Stomach (tissue), 9 donors: ENCODE data around the gene SLC35B2. TPM values are rescaled to one million over a fixed set of nuclear protein-coding genes. Genes with fewer than 3 reads are reported as not detected.

ENCODE experiments used
- DNase-seq, 2 donors: peaks; one replicate each; pipeline versions ENCODE4 v3.0.0 to v3.0.0-alpha.2; 2013 to 2019
- H3K27ac ChIP-seq, 5 donors: fragments of 200-600 bp in 4 of 5; sonication (generic) in 4 of 5; one replicate each; pipeline ENCODE4 v1.5.1; 2013 to 2019; ENCODE audit warnings: mild to moderate bottlenecking in 1 of 5, moderate library complexity in 1 of 5
- H3K27me3 ChIP-seq, 3 donors: fragments of 200-600 bp; sonication (generic); one replicate each; pipeline ENCODE4 v1.5.1; 2017 to 2019; ENCODE audit warnings: mixed run types in 1 of 3
- H3K36me3 ChIP-seq, 4 donors: fragments of 200-600 bp; sonication (generic); 1 replicate in 3 of 4; 2 replicates in 1 of 4; pipeline ENCODE4 v1.5.1; 2016 to 2019
- H3K4me1 ChIP-seq, 4 donors: fragments of 200-600 bp; sonication (generic); one replicate each; pipeline ENCODE4 v1.5.1; 2016 to 2019
- H3K4me3 ChIP-seq, 4 donors: fragments of 200-600 bp; sonication (generic) in 3 of 4; one replicate each; pipeline ENCODE4 v1.5.1; 2016 to 2019; ENCODE audit warnings: mild to moderate bottlenecking in 1 of 4
- H3K9me3 ChIP-seq, 4 donors: fragments of 200-600 bp; sonication (generic); one replicate each; pipeline ENCODE4 v1.5.1; 2016 to 2019
- EP300 ChIP-seq: sonication (generic); formaldehyde crosslinking; IDR thresholded peaks from one replicate; pipeline ENCODE4 v1.6.1; 2017; ENCODE audit warnings: antibody characterized with exemption
- POLR2A ChIP-seq, 4 donors: fragments of 450-650 bp; IDR thresholded peaks; one replicate each; pipeline ENCODE4 v1.6.1; 2016; ENCODE audit warnings: antibody characterized with exemption in 4 of 4, control low read depth in 2 of 4, mild to moderate bottlenecking in 1 of 4, moderate library complexity in 1 of 4
- POLR2AphosphoS5 ChIP-seq, 3 donors: sonication (generic); formaldehyde crosslinking; IDR thresholded peaks; one replicate each; pipeline ENCODE4 v1.6.1; 2016; ENCODE audit warnings: antibody characterized with exemption in 3 of 3
- WGBS, 5 donors: extraction: QIAGEN DNeasy Blood & Tissue Kit in 3 of 5; methylation state at CpG; one replicate each; pipeline versions ENCODE4 v1.1.5 to v1.1.7; 2013 to 2018; 5-methylcytosine and 5-hydroxymethylcytosine counted together
- intact Hi-C: fragments of 100-400 bp; cut with DNase I; formaldehyde crosslinking; loops from one replicate; pipeline ENCODE4 v1.15.1; 2023; ENCODE audit warnings: low total_unique reads
- polyA plus RNA-seq, 3 donors: library from polyadenylated mRNA; stranded (reverse); fragments of 200-250 nt; gene quantifications; one replicate each; pipeline ENCODE4 v1.2.3, GENCODE V29; 2013
- total RNA-seq, 5 donors: library from RNA; depleted of rRNA; stranded (reverse); fragments of >200 nt; gene quantifications; one replicate each; pipeline versions ENCODE4 v1.1.0 to v1.2.3, GENCODE V29; 2014 to 2016
- TF ChIP-seq, protein P1 (sequence below), 7 experiments: fragments of 450-650 bp in 4 of 7; fragments of 200-600 bp in 3 of 7; sonication (generic) in 3 of 7; IDR thresholded peaks; one replicate each; pipeline ENCODE4 v1.5.1; 2016 to 2019; ENCODE audit warnings: antibody characterized with exemption in 7 of 7, control low read depth in 2 of 7, mild to moderate bottlenecking in 1 of 7
- donor health status: healthy with polysubstance abuse.
- donor health status: Bipolar disorder and iron deficiency.
- donor health status: healthy.

SLC35B2 gene
- total and polyA plus RNA-seq, 8 donors, result 1.4 to 60.1 (median 16.9) TPM

- intact Hi-C loops, result no loop called here
- WGBS, 5 donors, result 0 to 1% (median 1%) methylated on average over 38 to 62 of the region's 62 CpGs
Measured at GRCh38 chr6:44245912-44246662, 11.2 kb downstream of the SLC35B2 start.

DNA sequence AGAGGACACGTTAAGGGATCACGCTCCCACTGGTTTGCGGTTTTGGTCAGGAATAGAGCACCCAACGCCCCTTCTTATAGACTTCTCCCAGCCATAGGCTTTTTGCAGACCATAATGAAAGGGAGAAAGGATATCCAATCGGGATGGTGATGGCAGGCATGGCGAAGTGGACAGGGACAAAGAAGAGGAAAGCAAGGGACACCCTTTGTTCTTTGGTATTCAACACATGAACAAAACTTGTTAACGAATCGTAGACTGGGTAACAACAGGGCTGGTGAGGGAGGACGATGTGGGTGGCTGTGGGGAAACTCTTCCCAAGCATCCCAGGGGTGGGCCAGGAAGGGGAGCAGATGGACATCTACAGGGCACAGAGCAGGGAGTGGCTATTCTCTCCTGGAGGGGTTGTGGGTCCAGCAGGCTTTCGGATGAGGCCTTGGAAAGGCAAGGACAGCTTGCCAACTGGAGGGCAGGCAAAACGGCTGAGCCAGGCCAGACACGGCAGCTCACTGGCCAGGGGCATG lies 11.9 kb downstream of the SLC35B2 start:
- peak overlapping the region; percentile 70 to 99 (median 92) for H3K4me3 ChIP-seq
- no peaks in the 10 kb centered on the region for H3K9me3 ChIP-seq
- WGBS, 5 donors, result 64 to 71% (median 69%) methylated on average over 12 of the region's 12 CpGs
- TF ChIP-seq, protein P1, sequence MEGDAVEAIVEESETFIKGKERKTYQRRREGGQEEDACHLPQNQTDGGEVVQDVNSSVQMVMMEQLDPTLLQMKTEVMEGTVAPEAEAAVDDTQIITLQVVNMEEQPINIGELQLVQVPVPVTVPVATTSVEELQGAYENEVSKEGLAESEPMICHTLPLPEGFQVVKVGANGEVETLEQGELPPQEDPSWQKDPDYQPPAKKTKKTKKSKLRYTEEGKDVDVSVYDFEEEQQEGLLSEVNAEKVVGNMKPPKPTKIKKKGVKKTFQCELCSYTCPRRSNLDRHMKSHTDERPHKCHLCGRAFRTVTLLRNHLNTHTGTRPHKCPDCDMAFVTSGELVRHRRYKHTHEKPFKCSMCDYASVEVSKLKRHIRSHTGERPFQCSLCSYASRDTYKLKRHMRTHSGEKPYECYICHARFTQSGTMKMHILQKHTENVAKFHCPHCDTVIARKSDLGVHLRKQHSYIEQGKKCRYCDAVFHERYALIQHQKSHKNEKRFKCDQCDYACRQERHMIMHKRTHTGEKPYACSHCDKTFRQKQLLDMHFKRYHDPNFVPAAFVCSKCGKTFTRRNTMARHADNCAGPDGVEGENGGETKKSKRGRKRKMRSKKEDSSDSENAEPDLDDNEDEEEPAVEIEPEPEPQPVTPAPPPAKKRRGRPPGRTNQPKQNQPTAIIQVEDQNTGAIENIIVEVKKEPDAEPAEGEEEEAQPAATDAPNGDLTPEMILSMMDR (IDR thresholded peaks at IDR 0.05), result no peak
- TF ChIP-seq POLR2A (IDR thresholded peaks at IDR 0.05), result no peak
- no peak for TF ChIP-seq POLR2AphosphoS5 (IDR thresholded peaks at IDR 0.05)
- no peak for TF ChIP-seq EP300
- H3K27ac ChIP-seq, result peak overlapping the region; percentile 94 to 99 (median 98)
- H3K36me3 ChIP-seq, result peaks cover 16 to 20% (median 19%) of the 10 kb centered on the region in 4 donors
- H3K4me1 ChIP-seq, result peaks cover 26 to 38% (median 33%) of the 10 kb centered on the region in 4 donors
- intact Hi-C loops, result no loop called here
- no peak for DNase-seq
- H3K27me3 ChIP-seq, result no peaks in the 10 kb centered on the region

More at GRCh38 chr6:44245912-44246662, 11.2 kb downstream of the SLC35B2 start:
- Histone ChIP-seq H3K27me3 (no peaks in the 10 kb centered on the region), H3K27ac (peak overlapping the region; percentile 94 to 99 (median 98)), H3K4me1 (peaks cover 26 to 44% (median 37%) of the 10 kb centered on the region in 4 donors), H3K36me3 (peaks cover 23 to 27% (median 26%) of the 10 kb centered on the region in 4 donors), H3K9me3 (no peaks in the 10 kb centered on the region), H3K4me3 (peak overlapping the region; percentile 70 to 99 (median 92))
- TF ChIP-seq, protein P1 (IDR thresholded peaks at IDR 0.05), result peak in 1 of 7 experiments; percentile 13
- TF ChIP-seq EP300 (no peak), POLR2AphosphoS5 (IDR thresholded peaks at IDR 0.05) (peak; percentile 31 to 76 (median 62))
- peak; percentile 90 to 97 for DNase-seq

DNA sequence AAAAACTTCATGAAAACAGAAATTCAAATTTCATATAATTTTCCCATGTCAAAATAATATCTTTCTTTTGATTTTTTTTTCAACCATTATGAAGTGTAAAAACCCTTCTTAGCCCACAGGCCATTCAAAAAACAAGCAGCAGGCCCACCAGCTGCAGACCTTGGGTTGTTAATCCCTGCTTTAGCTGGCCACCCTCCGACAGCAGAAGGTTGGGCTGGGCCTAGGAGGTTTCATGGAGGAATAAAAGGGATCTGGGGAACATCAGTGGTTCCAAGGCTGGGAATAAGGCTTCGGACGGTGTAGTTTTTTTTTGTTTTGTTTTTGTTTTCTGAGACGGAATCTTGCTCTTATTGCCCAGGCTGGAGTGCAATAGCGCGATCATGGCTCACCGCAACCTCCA lies 14.0 kb downstream of the SLC35B2 start:
- H3K9me3 ChIP-seq, result no peaks in the 10 kb centered on the region
- no peak for DNase-seq
- no peaks in the 10 kb centered on the region for H3K27me3 ChIP-seq
- H3K4me1 ChIP-seq, result peaks cover 8 to 20% (median 14%) of the 10 kb centered on the region in 4 donors
- no peak overlapping the region for H3K4me3 ChIP-seq
- no peaks in the 10 kb centered on the region for H3K36me3 ChIP-seq
- no peak for TF ChIP-seq POLR2A (IDR thresholded peaks at IDR 0.05)
- TF ChIP-seq EP300, result no peak
- no peak for TF ChIP-seq POLR2AphosphoS5 (IDR thresholded peaks at IDR 0.05)
- TF ChIP-seq, protein P1 (IDR thresholded peaks at IDR 0.05), result no peak
- WGBS, 5 donors, result 80 to 95% (median 91%) methylated on average over 7 of the region's 7 CpGs
- intact Hi-C loops, result no loop called here
- no peak overlapping the region for H3K27ac ChIP-seq

DNA sequence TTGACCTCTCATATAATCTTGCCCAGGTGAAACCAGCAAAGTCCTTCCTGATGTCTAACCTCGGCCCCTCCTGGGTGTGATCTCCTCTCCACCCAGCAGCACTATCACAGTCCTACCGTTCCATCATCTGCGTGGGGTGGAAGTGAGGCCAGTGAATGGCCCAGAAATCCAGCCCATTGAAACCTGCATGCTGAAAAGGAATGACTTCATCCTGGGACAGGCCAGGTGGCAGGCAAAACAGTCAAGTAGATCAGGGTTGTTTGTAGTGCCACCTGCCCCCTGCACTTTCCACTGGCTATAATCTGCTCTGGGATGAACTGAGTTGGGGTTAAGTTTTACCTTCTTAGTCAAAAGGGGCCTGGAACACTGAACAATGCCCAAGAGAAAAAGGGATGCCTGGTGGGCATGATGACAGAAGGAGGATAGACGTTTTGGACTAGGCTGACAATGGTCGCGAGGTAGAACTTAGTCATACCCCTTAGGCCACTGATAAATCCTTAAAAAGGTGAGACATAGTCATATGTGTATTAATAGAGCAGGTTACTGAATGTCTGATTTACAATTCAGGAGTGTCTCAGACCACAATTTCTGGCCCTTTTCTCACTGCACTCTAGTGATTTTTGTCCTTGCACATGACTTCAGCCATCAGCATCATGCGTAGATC lies 18.5 kb downstream of the SLC35B2 start:
- 81 to 87% (median 85%) methylated on average over 7 of the region's 7 CpGs for WGBS, 5 donors
- TF ChIP-seq POLR2AphosphoS5 (IDR thresholded peaks at IDR 0.05) (no peak), POLR2A (IDR thresholded peaks at IDR 0.05) (no peak), EP300 (no peak)
- TF ChIP-seq, protein P1 (IDR thresholded peaks at IDR 0.05), result no peak
- DNase-seq, result no peak
- H3K9me3 ChIP-seq, result no peaks in the 10 kb centered on the region
- peak overlapping the region in 4 of 5 donors; percentile 96 to 99 (median 97) for H3K27ac ChIP-seq
- H3K27me3 ChIP-seq, result no peaks in the 10 kb centered on the region
- peaks cover 35 to 49% (median 41%) of the 10 kb centered on the region in 4 donors for H3K4me1 ChIP-seq
- H3K4me3 ChIP-seq, result no peak overlapping the region
- H3K36me3 ChIP-seq, result no peaks in the 10 kb centered on the region
- intact Hi-C loops, result loop anchor here (10.0 kb wide), 1 partner anchor 64 kb away; no protein-coding TSS in a partner anchor
